GM12872 (cell line): ENCODE results near the gene RPS19BP1.

Experiments
- TF ChIP-seq, protein P1 (sequence below): IDR thresholded peaks from 3 replicates; pipeline ENCODE4 v1.5.1; 2011; ENCODE audit warnings: low read depth, mild to moderate bottlenecking, low read length, moderate library complexity; ENCODE audit not compliant: insufficient read depth

The RPS19BP1 gene

DNA sequence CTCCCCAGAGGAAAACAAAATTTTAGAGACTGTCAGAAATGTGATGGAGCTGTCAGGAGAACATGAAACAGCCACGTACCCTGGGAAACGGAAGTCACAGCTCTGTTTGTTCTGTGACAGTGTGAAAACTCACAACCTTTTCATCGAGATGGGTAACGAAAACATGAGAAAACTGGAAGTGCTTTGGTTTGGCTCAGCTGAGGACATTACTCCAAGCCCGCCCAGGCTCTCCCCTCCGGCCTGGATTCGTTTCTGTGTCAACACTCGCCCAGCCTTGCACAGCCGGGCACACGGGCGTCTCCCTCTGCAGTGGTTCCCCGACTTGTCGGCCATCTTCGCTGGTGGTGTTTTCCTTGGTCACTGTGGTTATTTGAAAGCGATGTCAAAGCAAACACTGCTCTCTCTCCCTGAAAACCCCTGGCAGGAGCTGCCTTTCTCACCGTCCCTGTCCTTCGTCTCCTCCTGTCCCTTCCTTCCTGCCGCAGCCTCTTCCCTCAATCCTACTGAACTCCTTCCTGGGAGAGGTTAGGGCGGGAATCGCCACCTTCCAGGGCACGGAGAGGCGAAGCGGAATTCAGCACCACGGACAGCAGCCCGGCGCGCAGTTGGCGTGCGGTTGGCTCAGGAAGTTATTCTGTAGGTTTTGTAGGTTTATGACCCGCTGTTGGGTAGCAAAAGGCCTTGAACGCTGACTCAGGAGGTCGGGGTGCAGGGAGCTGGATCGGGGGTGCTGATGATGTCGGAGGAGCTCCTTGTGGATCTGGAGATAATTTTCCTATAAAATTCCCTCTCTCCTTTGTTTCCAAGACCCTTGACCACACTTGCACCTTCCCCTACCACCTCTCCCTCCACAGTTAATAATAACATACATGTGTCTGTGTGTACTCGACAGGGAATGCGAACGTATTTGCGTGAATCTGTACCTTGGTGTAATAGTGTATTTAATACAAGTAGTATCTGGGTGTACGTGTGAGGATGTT, 13.1 kb upstream of the RPS19BP1 start:
- TF ChIP-seq, protein P1, sequence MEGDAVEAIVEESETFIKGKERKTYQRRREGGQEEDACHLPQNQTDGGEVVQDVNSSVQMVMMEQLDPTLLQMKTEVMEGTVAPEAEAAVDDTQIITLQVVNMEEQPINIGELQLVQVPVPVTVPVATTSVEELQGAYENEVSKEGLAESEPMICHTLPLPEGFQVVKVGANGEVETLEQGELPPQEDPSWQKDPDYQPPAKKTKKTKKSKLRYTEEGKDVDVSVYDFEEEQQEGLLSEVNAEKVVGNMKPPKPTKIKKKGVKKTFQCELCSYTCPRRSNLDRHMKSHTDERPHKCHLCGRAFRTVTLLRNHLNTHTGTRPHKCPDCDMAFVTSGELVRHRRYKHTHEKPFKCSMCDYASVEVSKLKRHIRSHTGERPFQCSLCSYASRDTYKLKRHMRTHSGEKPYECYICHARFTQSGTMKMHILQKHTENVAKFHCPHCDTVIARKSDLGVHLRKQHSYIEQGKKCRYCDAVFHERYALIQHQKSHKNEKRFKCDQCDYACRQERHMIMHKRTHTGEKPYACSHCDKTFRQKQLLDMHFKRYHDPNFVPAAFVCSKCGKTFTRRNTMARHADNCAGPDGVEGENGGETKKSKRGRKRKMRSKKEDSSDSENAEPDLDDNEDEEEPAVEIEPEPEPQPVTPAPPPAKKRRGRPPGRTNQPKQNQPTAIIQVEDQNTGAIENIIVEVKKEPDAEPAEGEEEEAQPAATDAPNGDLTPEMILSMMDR, result no peak

DNA sequence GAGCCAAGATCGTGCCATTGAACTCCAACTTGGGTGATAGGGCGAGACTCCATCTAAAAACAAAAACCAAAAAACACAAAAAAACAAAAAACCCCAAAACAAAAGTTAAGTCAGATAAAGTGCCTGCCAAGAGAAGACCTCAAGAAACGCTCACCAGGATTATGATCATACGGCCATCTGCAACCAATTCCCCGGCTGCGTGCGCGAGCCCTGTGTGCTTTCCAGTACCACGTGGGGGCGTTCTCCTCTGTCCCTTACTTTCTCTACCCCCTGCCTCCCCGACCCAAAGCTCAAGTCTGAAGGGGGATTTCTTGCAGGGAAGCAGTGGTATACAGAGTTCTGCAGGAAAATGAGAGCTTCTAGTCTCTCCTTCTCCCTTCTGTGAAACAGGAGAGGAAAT, 10.5 kb upstream of the RPS19BP1 start:
- TF ChIP-seq, protein P1, result peak; percentile 57

DNA sequence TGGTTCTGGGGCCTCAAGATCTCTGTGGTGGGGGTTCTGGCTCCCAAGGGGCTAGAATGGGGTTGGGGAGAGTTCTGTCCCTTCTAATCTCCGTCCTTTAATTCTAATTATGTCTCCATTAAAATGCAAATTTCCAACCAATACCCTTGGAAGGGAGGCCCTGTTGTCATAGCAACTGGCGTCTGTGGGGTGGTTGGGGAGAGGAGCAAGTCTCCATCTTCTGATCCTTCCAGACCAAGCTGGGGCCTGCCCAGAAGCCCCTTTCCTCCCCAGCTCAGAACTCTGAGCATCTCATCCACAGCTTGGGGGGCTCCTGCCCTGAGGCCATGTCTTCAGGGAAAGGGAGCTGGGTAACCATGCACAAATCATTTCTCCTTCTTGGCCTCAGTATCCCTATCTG, 5.4 kb upstream of the RPS19BP1 start:
- TF ChIP-seq, protein P1, result no peak

DNA sequence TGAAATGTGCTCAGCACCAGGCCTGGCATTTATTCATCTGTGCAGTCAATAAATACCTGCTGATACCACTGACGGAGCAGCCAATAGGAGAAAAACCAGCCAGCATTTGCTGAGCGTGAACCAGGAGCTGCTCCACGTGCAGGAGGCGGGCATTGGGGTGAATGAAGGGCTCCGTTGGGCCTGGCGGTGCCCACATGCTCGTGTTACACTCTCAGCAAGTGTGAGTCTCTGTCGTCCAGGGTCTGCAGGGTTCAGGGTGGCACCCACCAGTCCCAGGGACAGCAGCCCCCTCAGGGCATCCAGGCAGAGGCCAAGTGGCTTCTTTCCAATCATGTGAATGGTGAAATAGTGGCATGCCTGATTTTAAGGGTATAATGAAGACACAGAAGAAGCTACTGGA, 4.2 kb upstream of the RPS19BP1 start:
- TF ChIP-seq, protein P1, result no peak

DNA sequence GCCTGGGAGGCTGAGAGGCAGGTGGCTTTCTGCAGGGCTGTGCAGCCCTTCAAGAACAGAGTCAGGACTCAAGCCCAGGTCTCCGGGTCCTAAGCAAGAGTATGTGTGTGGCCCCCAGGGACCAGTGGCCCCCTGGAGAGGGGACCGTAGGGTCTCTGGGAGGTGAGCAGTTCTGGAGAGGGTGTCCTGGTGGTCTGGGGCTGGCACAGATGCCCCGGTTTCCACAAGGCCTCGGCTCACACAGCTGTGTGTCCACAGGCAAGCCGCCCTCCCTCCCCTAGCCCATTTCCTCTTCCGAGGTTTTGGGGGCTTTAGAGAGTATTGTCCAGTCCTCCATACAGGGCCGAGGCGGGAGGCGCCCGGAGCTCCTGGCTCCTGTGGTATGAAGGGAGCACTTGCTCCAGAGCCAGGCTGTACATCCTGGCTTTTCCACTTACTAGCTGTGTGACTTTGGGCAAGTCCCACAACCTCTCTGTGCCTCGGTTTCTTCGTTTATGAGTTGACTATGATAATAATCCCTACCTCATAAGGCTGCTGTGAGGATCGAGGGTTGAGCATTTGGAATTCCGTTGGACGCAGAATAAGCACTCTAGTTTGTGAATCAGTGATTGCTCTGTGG, 3.4 kb upstream of the RPS19BP1 start:
- TF ChIP-seq, protein P1, result no peak

DNA sequence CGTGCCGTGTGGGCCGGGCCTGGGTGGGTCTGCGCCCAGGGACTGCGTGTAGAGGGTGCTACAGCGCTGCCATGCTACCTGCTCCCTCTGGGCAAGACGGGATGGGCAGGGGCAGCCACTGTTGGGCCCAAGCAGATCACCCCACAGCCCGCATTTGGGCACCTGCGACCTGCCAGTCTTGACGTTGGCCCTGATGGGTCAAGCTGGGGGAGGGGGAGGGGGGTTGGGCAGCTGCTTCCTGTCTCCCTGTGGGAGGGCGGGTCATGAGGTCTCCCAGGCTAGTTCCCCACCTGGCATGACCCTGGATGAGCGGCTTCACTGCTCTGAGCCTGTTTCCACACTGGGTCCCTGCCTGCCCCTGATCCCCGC, 2.8 kb upstream of the RPS19BP1 start:
- TF ChIP-seq, protein P1, result no peak

DNA sequence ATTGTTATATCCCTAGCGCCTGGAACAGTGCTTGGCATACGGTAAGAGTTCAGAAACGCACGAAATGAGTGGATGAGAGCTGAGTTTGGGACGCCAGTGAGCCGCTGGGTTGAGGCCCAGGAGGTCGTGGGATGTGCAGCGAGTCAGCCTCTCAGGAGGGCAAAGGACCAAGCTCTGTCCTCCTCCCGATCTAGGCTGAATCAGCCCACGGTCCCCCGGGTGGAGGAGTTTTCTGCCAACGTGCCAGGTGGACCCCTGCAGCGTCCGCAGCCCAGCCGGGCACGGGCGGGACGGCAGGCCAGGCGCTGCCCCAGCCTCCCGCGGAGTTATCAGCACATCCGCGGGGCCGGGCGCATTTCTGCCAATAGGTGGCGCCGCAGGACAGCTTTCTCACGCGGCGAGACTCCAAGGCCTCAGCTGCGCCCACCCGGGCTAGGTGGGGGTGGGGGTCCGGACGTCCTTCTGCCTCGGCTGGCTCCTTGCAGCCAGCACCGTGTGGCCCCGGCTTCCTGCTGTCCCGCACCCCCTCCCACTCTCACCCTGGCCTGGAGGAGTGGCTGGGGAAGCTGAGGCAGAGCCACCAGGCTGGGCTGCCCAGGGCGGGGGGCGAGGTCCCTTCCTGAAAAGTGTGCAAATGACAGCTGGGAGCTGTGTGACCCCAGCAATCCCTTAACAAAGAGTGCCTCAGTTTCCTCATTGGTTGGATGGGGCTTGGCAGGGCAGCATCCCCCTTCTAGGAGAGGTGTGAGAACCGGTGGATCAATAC, 2.2 kb upstream of the RPS19BP1 start:
- TF ChIP-seq, protein P1, result peak; percentile 79
